ENCODE measurements around the gene COG5.

Gene COG5

DNA sequence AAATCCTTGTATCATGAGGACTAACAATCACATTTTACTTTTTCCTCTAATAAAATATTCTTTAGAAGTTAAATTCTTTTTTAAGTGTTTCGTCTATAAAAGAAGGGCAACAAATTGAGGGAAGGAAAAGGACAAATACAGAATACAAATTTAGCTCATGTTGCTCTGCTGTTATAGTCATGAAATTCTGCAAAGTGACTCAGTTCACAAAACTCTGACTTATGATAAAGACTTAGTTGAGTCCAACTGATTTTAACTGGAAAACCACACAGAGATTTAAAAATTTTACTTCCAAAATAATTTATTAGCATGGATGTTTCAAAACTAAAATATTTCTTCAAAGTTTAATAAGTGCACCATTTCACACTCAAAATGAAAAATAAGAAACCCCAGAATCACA is 168.9 kb downstream of the COG5 start:
- CTCF ChIA-PET = no interaction called here

DNA sequence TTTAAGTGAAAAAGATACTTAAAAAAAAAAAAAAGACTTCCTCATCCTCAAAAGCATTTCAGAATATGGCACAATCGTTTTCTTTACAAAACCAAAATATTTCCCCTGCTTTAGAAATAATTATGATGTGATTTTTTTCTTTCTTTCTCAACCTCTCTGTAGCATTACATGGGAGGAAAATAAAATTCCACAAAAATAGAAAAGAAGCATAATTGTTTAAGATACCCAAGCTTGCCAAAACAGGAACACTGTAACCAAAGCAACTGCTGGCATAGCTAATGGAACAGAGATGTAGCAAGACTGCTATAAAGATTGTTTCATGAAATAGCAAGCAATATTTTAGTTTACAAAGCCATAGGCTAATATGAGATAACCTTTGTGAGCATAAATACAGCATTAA is 169.4 kb downstream of the COG5 start:
- TF ChIP-seq SP7 (tag by site-specific recombination; IDR thresholded peaks at IDR 0.05) = no peak
- TF ChIP-seq, protein P1, sequence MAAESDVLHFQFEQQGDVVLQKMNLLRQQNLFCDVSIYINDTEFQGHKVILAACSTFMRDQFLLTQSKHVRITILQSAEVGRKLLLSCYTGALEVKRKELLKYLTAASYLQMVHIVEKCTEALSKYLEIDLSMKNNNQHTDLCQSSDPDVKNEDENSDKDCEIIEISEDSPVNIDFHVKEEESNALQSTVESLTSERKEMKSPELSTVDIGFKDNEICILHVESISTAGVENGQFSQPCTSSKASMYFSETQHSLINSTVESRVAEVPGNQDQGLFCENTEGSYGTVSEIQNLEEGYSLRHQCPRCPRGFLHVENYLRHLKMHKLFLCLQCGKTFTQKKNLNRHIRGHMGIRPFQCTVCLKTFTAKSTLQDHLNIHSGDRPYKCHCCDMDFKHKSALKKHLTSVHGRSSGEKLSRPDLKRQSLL (tag by site-specific recombination; IDR thresholded peaks at IDR 0.05) = no peak
- TF ChIP-seq ZBTB20 (tag by site-specific recombination; IDR thresholded peaks at IDR 0.05) = no peak
- no peak for TF ChIP-seq SALL2 (tag by site-specific recombination; IDR thresholded peaks at IDR 0.05; ENCODE audit: borderline replicate concordance)
- TF ChIP-seq ZNF701 (tag by site-specific recombination; IDR thresholded peaks at IDR 0.05) = no peak
- TF ChIP-seq GLIS1 (tag by site-specific recombination; IDR thresholded peaks at IDR 0.05) = no peak
- TF ChIP-seq, protein P2, sequence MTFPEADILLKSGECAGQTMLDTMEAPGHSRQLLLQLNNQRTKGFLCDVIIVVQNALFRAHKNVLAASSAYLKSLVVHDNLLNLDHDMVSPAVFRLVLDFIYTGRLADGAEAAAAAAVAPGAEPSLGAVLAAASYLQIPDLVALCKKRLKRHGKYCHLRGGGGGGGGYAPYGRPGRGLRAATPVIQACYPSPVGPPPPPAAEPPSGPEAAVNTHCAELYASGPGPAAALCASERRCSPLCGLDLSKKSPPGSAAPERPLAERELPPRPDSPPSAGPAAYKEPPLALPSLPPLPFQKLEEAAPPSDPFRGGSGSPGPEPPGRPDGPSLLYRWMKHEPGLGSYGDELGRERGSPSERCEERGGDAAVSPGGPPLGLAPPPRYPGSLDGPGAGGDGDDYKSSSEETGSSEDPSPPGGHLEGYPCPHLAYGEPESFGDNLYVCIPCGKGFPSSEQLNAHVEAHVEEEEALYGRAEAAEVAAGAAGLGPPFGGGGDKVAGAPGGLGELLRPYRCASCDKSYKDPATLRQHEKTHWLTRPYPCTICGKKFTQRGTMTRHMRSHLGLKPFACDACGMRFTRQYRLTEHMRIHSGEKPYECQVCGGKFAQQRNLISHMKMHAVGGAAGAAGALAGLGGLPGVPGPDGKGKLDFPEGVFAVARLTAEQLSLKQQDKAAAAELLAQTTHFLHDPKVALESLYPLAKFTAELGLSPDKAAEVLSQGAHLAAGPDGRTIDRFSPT (tag by site-specific recombination; IDR thresholded peaks at IDR 0.05) = no peak
- POLR2A ChIA-PET = no interaction called here
- Histone ChIP-seq H3K9me3 (ENCODE audit: control insufficient read depth, insufficient read depth, low read depth, low read length) (no peaks in the 10 kb centered on the region), H3K4me3 (ENCODE audit: low read depth, low read length) (no peak overlapping the region), H3K27ac (ENCODE audit: extremely low read depth, low read depth, low read length) (no peak overlapping the region), H3K36me3 (ENCODE audit: control insufficient read depth in 2 of 2, insufficient read depth in 1 of 2, low read length in 2 of 2) (no peaks in the 10 kb centered on the region), H3K4me1 (ENCODE audit: control insufficient read depth, insufficient read depth, low read length) (no peaks in the 10 kb centered on the region)
- CTCF ChIA-PET = no interaction called here

More for the DNA sequence above, 168.9 kb downstream of the COG5 start:
- no peak overlapping the region for H3K4me3 ChIP-seq (ENCODE audit: low read depth, low read length)
- POLR2A ChIA-PET = no interaction called here
- H3K4me1 ChIP-seq (ENCODE audit: control insufficient read depth, insufficient read depth, low read length) = no peaks in the 10 kb centered on the region
- H3K9me3 ChIP-seq (ENCODE audit: control insufficient read depth, insufficient read depth, low read depth, low read length) = no peaks in the 10 kb centered on the region
- no peaks in the 10 kb centered on the region for H3K36me3 ChIP-seq (ENCODE audit: control insufficient read depth in 2 of 2, insufficient read depth in 1 of 2, low read length in 2 of 2)
- TF ChIP-seq ZNF843 (tag by site-specific recombination; IDR thresholded peaks at IDR 0.05) = no peak
- no peak for TF ChIP-seq TRIM28 (IDR thresholded peaks at IDR 0.05; ENCODE audit: borderline replicate concordance, low read length)
- no peak for TF ChIP-seq PRDM1 (tag by site-specific recombination; IDR thresholded peaks at IDR 0.05)
- TF ChIP-seq IKZF3 (tag by site-specific recombination; IDR thresholded peaks at IDR 0.05) = no peak
- H3K27ac ChIP-seq (ENCODE audit: extremely low read depth, low read depth, low read length) = no peak overlapping the region

DNA sequence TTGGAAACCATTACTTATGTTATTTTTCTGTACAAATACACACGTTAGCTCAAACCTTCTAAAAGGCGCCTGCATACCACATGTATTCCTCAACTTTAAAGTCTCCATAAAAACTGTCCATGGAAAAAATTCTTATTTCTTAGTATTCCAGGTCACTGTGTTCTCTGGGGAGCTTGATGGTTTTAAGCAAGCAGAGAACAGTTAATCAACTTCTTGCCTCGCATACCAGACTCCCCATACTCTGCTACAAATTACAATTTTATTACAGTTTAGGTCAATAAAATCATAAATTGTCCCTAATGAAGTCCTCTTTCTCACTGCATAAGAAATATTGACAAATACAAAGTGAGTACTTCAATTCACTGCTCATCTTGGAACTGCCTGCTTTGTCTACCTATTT is 170.9 kb downstream of the COG5 start:
- ChIA-PET CTCF (interaction anchor here (0.7 to 1.1 kb wide), 2 partner anchors 9 to 850 kb away, joined by 3 read pairs; no protein-coding TSS in a partner anchor), POLR2A (no interaction called here)
- Histone ChIP-seq H3K9me3 (ENCODE audit: control insufficient read depth, insufficient read depth, low read depth, low read length) (no peaks in the 10 kb centered on the region), H3K36me3 (ENCODE audit: control insufficient read depth in 2 of 2, insufficient read depth in 1 of 2, low read length in 2 of 2) (no peaks in the 10 kb centered on the region), H3K4me1 (ENCODE audit: control insufficient read depth, insufficient read depth, low read length) (no peaks in the 10 kb centered on the region), H3K27ac (ENCODE audit: extremely low read depth, low read depth, low read length) (no peak overlapping the region), H3K4me3 (ENCODE audit: low read depth, low read length) (no peak overlapping the region)
- TF ChIP-seq ZNF768 (tag by site-specific recombination; IDR thresholded peaks at IDR 0.05) (no peak), SCRT2 (tag by site-specific recombination; IDR thresholded peaks at IDR 0.05) (no peak), ZNF324 (tag by site-specific recombination; IDR thresholded peaks at IDR 0.05) (no peak), KLF7 (tag by site-specific recombination; IDR thresholded peaks at IDR 0.05; ENCODE audit: borderline replicate concordance) (no peak), ZNF174 (tag by site-specific recombination; IDR thresholded peaks at IDR 0.05) (no peak), ZNF221 (tag by site-specific recombination; IDR thresholded peaks at IDR 0.05; ENCODE audit: borderline replicate concordance) (no peak), ZNF473 (tag by site-specific recombination; IDR thresholded peaks at IDR 0.05) (no peak), IKZF3 (tag by site-specific recombination; IDR thresholded peaks at IDR 0.05) (no peak), KLF8 (tag by site-specific recombination; IDR thresholded peaks at IDR 0.05) (no peak)
- TF ChIP-seq, protein P3, sequence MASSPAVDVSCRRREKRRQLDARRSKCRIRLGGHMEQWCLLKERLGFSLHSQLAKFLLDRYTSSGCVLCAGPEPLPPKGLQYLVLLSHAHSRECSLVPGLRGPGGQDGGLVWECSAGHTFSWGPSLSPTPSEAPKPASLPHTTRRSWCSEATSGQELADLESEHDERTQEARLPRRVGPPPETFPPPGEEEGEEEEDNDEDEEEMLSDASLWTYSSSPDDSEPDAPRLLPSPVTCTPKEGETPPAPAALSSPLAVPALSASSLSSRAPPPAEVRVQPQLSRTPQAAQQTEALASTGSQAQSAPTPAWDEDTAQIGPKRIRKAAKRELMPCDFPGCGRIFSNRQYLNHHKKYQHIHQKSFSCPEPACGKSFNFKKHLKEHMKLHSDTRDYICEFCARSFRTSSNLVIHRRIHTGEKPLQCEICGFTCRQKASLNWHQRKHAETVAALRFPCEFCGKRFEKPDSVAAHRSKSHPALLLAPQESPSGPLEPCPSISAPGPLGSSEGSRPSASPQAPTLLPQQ (tag by site-specific recombination; IDR thresholded peaks at IDR 0.05) = no peak
- TF ChIP-seq, protein P4, sequence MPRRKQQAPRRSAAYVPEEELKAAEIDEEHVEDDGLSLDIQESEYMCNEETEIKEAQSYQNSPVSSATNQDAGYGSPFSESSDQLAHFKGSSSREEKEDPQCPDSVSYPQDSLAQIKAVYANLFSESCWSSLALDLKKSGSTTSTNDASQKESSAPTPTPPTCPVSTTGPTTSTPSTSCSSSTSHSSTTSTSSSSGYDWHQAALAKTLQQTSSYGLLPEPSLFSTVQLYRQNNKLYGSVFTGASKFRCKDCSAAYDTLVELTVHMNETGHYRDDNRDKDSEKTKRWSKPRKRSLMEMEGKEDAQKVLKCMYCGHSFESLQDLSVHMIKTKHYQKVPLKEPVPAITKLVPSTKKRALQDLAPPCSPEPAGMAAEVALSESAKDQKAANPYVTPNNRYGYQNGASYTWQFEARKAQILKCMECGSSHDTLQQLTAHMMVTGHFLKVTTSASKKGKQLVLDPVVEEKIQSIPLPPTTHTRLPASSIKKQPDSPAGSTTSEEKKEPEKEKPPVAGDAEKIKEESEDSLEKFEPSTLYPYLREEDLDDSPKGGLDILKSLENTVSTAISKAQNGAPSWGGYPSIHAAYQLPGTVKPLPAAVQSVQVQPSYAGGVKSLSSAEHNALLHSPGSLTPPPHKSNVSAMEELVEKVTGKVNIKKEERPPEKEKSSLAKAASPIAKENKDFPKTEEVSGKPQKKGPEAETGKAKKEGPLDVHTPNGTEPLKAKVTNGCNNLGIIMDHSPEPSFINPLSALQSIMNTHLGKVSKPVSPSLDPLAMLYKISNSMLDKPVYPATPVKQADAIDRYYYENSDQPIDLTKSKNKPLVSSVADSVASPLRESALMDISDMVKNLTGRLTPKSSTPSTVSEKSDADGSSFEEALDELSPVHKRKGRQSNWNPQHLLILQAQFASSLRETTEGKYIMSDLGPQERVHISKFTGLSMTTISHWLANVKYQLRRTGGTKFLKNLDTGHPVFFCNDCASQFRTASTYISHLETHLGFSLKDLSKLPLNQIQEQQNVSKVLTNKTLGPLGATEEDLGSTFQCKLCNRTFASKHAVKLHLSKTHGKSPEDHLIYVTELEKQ (tag by site-specific recombination; IDR thresholded peaks at IDR 0.05; ENCODE audit: borderline replicate concordance) = no peak
- TF ChIP-seq, protein P5, sequence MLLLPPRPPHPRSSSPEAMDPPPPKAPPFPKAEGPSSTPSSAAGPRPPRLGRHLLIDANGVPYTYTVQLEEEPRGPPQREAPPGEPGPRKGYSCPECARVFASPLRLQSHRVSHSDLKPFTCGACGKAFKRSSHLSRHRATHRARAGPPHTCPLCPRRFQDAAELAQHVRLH (tag by site-specific recombination; IDR thresholded peaks at IDR 0.05) = no peak
- TF ChIP-seq, protein P6, sequence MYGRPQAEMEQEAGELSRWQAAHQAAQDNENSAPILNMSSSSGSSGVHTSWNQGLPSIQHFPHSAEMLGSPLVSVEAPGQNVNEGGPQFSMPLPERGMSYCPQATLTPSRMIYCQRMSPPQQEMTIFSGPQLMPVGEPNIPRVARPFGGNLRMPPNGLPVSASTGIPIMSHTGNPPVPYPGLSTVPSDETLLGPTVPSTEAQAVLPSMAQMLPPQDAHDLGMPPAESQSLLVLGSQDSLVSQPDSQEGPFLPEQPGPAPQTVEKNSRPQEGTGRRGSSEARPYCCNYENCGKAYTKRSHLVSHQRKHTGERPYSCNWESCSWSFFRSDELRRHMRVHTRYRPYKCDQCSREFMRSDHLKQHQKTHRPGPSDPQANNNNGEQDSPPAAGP (tag by site-specific recombination; IDR thresholded peaks at IDR 0.05) = no peak

Data from HEK293 (cell line).